WTC11 (cell line): ENCODE data around the gene MYLK3.

Experiments
- FOXP1 ChIP-seq: sonication (generic); formaldehyde crosslinking; IDR thresholded peaks from 2 replicates; pipeline ENCODE4 v1.8.0; 2022; ENCODE audit warnings: missing genetic modification reagents, mild to moderate bottlenecking, moderate library complexity, borderline replicate concordance
- GABPB1 ChIP-seq: sonication (generic); formaldehyde crosslinking; IDR thresholded peaks from 2 replicates; pipeline ENCODE4 v1.8.1; 2023; ENCODE audit warnings: mild to moderate bottlenecking, missing genetic modification reagents
- TEAD1 ChIP-seq: sonication (generic); formaldehyde crosslinking; IDR thresholded peaks from 2 replicates; pipeline ENCODE4 v1.8.0; 2022; ENCODE audit warnings: mild to moderate bottlenecking, missing genetic modification reagents
- ZNF396 ChIP-seq: fragments of 250-450 bp; sonication (Bioruptor Pico); IDR thresholded peaks from 2 replicates; pipeline ENCODE4 v1.8.0; 2021; ENCODE audit warnings: mild to moderate bottlenecking, moderate library complexity, borderline replicate concordance
- TF ChIP-seq, protein P1 (sequence below): fragments of 200-600 bp; IDR thresholded peaks from 2 replicates; pipeline ENCODE4 v1.8.0; 2022; ENCODE audit warnings: antibody characterized with exemption
- TF ChIP-seq, protein P2 (sequence below): sonication (generic); formaldehyde crosslinking; IDR thresholded peaks from 2 replicates; pipeline ENCODE4 v1.8.1; 2023; ENCODE audit warnings: mild to moderate bottlenecking, missing genetic modification reagents, moderate library complexity
- TF ChIP-seq, protein P3 (sequence below): sonication (generic); formaldehyde crosslinking; IDR thresholded peaks from 2 replicates; pipeline ENCODE4 v1.8.0; 2022; ENCODE audit warnings: mild to moderate bottlenecking, missing genetic modification reagents
- TF ChIP-seq, protein P4 (sequence below): sonication (generic); formaldehyde crosslinking; IDR thresholded peaks from 2 replicates; pipeline ENCODE4 v1.8.0; 2023; ENCODE audit warnings: missing genetic modification reagents, mild to moderate bottlenecking, borderline replicate concordance
- TF ChIP-seq, protein P5 (sequence below): sonication (generic); formaldehyde crosslinking; IDR thresholded peaks from 2 replicates; pipeline ENCODE4 v1.8.1; 2022; ENCODE audit warnings: low read depth, mild to moderate bottlenecking, moderate library complexity, missing genetic modification reagents, borderline replicate concordance
- TF ChIP-seq, protein P6 (sequence below): fragments of 250-450 bp; sonication (Bioruptor Pico); IDR thresholded peaks from 2 replicates; pipeline ENCODE4 v1.9.0; 2021; ENCODE audit warnings: mild to moderate bottlenecking
- TF ChIP-seq, protein P7 (sequence below): sonication (generic); formaldehyde crosslinking; IDR thresholded peaks from 2 replicates; pipeline ENCODE4 v1.8.0; 2022; ENCODE audit warnings: missing genetic modification reagents

DNA sequence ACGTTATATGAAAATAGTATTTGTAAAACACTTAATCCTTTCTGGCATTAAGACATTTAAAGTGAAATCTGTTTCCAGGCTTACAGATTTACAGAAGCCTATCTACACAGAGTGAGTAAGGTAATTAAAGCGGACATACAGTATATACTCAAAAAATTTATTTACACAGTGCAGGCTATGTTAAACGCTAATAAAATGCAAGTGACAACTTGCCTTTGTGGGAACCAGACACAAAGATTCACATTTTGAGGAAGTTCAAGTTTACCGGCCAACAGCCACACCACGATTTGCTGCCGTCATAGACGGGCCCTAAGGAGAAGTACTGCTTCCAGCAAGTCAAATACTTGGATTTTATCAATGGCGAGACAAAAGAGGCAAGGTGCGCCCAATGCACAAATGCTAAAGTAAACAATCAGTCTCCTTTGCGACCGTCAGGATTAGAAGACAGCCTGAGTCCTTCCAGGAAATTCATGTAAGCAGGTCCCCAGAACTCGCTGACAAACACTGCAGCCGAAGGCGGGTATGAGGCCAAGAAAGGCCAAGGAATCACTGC, 60.0 kb downstream of the MYLK3 start:
- TF ChIP-seq, protein P1, sequence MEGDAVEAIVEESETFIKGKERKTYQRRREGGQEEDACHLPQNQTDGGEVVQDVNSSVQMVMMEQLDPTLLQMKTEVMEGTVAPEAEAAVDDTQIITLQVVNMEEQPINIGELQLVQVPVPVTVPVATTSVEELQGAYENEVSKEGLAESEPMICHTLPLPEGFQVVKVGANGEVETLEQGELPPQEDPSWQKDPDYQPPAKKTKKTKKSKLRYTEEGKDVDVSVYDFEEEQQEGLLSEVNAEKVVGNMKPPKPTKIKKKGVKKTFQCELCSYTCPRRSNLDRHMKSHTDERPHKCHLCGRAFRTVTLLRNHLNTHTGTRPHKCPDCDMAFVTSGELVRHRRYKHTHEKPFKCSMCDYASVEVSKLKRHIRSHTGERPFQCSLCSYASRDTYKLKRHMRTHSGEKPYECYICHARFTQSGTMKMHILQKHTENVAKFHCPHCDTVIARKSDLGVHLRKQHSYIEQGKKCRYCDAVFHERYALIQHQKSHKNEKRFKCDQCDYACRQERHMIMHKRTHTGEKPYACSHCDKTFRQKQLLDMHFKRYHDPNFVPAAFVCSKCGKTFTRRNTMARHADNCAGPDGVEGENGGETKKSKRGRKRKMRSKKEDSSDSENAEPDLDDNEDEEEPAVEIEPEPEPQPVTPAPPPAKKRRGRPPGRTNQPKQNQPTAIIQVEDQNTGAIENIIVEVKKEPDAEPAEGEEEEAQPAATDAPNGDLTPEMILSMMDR: 0 out of 2 replicates have a peak, but pooled peaks have one; percentile 13
- TF ChIP-seq ZNF396 (CRISPR knock-in tag) (no peak), FOXP1 (no peak), TEAD1 (CRISPR knock-in tag) (no peak), GABPB1 (no peak)
- TF ChIP-seq, protein P2, sequence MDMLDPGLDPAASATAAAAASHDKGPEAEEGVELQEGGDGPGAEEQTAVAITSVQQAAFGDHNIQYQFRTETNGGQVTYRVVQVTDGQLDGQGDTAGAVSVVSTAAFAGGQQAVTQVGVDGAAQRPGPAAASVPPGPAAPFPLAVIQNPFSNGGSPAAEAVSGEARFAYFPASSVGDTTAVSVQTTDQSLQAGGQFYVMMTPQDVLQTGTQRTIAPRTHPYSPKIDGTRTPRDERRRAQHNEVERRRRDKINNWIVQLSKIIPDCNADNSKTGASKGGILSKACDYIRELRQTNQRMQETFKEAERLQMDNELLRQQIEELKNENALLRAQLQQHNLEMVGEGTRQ (CRISPR knock-in tag): no peak
- TF ChIP-seq, protein P3, sequence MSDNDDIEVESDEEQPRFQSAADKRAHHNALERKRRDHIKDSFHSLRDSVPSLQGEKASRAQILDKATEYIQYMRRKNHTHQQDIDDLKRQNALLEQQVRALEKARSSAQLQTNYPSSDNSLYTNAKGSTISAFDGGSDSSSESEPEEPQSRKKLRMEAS (CRISPR knock-in tag): no peak
- TF ChIP-seq, protein P4, sequence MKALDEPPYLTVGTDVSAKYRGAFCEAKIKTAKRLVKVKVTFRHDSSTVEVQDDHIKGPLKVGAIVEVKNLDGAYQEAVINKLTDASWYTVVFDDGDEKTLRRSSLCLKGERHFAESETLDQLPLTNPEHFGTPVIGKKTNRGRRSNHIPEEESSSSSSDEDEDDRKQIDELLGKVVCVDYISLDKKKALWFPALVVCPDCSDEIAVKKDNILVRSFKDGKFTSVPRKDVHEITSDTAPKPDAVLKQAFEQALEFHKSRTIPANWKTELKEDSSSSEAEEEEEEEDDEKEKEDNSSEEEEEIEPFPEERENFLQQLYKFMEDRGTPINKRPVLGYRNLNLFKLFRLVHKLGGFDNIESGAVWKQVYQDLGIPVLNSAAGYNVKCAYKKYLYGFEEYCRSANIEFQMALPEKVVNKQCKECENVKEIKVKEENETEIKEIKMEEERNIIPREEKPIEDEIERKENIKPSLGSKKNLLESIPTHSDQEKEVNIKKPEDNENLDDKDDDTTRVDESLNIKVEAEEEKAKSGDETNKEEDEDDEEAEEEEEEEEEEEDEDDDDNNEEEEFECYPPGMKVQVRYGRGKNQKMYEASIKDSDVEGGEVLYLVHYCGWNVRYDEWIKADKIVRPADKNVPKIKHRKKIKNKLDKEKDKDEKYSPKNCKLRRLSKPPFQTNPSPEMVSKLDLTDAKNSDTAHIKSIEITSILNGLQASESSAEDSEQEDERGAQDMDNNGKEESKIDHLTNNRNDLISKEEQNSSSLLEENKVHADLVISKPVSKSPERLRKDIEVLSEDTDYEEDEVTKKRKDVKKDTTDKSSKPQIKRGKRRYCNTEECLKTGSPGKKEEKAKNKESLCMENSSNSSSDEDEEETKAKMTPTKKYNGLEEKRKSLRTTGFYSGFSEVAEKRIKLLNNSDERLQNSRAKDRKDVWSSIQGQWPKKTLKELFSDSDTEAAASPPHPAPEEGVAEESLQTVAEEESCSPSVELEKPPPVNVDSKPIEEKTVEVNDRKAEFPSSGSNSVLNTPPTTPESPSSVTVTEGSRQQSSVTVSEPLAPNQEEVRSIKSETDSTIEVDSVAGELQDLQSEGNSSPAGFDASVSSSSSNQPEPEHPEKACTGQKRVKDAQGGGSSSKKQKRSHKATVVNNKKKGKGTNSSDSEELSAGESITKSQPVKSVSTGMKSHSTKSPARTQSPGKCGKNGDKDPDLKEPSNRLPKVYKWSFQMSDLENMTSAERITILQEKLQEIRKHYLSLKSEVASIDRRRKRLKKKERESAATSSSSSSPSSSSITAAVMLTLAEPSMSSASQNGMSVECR (CRISPR knock-in tag): no peak
- TF ChIP-seq, protein P5, sequence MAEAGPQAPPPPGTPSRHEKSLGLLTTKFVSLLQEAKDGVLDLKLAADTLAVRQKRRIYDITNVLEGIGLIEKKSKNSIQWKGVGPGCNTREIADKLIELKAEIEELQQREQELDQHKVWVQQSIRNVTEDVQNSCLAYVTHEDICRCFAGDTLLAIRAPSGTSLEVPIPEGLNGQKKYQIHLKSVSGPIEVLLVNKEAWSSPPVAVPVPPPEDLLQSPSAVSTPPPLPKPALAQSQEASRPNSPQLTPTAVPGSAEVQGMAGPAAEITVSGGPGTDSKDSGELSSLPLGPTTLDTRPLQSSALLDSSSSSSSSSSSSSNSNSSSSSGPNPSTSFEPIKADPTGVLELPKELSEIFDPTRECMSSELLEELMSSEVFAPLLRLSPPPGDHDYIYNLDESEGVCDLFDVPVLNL (CRISPR knock-in tag): no peak
- TF ChIP-seq, protein P6, sequence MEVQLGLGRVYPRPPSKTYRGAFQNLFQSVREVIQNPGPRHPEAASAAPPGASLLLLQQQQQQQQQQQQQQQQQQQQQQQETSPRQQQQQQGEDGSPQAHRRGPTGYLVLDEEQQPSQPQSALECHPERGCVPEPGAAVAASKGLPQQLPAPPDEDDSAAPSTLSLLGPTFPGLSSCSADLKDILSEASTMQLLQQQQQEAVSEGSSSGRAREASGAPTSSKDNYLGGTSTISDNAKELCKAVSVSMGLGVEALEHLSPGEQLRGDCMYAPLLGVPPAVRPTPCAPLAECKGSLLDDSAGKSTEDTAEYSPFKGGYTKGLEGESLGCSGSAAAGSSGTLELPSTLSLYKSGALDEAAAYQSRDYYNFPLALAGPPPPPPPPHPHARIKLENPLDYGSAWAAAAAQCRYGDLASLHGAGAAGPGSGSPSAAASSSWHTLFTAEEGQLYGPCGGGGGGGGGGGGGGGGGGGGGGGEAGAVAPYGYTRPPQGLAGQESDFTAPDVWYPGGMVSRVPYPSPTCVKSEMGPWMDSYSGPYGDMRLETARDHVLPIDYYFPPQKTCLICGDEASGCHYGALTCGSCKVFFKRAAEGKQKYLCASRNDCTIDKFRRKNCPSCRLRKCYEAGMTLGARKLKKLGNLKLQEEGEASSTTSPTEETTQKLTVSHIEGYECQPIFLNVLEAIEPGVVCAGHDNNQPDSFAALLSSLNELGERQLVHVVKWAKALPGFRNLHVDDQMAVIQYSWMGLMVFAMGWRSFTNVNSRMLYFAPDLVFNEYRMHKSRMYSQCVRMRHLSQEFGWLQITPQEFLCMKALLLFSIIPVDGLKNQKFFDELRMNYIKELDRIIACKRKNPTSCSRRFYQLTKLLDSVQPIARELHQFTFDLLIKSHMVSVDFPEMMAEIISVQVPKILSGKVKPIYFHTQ (CRISPR knock-in tag): no peak
- TF ChIP-seq, protein P7, sequence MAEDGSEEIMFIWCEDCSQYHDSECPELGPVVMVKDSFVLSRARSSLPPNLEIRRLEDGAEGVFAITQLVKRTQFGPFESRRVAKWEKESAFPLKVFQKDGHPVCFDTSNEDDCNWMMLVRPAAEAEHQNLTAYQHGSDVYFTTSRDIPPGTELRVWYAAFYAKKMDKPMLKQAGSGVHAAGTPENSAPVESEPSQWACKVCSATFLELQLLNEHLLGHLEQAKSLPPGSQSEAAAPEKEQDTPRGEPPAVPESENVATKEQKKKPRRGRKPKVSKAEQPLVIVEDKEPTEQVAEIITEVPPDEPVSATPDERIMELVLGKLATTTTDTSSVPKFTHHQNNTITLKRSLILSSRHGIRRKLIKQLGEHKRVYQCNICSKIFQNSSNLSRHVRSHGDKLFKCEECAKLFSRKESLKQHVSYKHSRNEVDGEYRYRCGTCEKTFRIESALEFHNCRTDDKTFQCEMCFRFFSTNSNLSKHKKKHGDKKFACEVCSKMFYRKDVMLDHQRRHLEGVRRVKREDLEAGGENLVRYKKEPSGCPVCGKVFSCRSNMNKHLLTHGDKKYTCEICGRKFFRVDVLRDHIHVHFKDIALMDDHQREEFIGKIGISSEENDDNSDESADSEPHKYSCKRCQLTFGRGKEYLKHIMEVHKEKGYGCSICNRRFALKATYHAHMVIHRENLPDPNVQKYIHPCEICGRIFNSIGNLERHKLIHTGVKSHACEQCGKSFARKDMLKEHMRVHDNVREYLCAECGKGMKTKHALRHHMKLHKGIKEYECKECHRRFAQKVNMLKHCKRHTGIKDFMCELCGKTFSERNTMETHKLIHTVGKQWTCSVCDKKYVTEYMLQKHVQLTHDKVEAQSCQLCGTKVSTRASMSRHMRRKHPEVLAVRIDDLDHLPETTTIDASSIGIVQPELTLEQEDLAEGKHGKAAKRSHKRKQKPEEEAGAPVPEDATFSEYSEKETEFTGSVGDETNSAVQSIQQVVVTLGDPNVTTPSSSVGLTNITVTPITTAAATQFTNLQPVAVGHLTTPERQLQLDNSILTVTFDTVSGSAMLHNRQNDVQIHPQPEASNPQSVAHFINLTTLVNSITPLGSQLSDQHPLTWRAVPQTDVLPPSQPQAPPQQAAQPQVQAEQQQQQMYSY (CRISPR knock-in tag): no peak
